Head of caudate nucleus (tissue), 42 donors: ENCODE data around the gene SLFN12L.
A peak's percentile ranks its signal among the peaks of the same experiment; 100 is the strongest.

Source experiments
- DNase-seq, 42 donors: peaks; one replicate each; pipeline versions ENCODE4 v3.0.0 to v3.0.0-alpha.2; 2020 to 2021; ENCODE audit warnings: mixed read lengths in 7 of 42
- intact Hi-C: fragments of 100-400 bp; cut with DNase I; formaldehyde crosslinking; loops from one replicate; pipeline ENCODE4 v1.15.0; 2022

The SLFN12L gene

DNA sequence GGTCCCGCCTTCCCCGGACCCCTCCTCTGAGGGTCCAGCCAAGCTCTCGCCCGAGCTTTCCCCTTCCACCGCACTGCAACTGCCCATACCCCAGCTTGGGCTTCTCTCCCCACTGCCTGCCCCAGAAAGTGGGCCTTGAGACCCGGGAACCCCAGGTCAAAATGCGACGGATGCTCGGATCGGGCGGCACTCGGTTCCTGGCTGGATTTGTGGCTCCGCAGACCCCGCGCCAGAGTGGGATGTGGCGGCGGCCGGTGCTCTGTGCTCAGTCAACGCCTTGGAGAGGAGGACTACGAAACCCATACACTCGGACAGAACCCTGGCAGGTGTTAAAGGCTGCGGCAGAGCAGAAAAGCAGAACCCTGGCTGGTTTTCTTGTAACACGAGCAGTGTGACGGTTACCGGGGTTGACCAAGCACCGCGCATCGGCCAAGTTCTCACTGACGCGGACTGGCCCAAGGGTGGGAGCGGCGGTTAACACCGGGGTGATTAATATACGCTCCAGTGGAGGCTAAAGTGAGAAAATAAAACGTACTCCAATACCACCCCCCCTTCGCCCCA, 88.0 kb downstream of the SLFN12L start:
- DNase-seq = no peak
- intact Hi-C loops = no loop called here

DNA sequence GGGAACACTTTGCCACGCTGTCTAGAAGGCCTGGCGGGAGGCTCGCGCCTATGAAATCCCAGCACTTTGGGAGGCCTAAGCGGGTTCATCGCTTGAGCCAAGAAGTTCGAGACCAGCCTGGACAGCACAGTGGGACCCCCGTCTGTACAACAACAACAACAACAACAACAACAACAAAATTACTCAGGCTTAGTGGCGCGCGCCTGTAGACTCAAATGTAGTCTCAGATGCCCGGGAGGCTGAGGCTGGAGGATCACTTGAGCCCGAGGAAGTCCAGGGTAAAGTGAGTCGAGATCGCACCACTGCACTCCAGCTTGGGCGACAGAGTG, 88.6 kb downstream of the SLFN12L start:
- intact Hi-C loops = no loop called here
- no peak for DNase-seq

DNA sequence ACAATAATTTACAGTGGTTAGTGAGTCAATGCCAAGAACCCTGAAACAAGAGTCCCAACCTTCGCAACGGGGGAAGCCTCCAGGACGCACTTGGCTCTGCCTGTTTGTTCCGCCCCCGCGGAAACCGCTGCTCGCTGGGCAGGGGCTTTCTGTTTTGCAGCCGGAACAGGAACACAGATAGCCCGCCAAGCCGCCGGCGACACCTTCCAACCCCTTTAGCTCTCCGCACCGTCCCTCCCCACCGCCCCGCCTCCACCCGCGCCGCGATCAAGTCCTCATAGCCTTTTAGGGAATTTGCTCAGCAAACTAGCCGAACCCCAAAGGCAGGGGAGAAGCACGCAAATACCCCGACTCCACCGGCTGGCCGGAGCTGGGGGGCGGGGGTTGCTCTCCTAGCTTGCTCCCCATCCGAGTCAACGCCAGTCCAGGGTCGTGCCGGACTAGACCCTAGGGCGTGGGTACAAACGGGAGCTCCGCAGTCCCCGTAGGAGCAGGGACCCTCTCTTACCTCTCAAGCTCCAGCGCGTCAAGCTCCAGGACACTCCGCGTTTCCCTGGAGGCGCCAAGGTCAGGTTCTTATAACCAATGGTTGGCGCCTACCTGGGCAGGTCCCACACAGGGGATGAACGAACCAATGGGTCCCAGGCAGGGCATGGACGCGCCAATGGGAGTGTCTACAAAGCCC, 89.1 kb downstream of the SLFN12L start, which contains the start of gene SLFN13:
Gene SLFN13, minus strand, starts transcription at position 553 of the 685 bp plus-strand sequence. CDS start 3,086 bp downstream, outside the sequence.
- intact Hi-C loops = no loop called here
- DNase-seq = peak in 25 of 42 donors; percentile 7 to 51 (median 24)

DNA sequence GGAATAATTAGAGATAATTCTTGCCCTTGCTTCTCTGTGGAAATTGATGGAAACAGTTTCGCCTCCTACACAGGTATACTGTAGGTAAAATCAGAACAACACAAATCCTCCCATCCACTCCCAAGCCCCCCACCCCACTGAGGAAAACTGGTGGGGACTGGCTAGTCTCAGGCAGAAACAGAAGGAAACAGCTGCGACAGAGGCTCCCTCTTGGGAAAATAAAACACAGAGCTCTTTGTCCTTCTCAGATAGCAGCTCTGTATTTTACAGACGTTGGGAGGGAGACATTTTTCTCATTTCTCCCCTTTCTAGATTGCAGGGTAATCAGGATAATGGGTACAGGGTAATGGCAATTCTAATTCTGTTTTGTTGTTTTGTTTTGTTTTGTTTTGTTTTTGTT, 90.0 kb downstream of the SLFN12L start:
- no peak for DNase-seq
- intact Hi-C loops = no loop called here

DNA sequence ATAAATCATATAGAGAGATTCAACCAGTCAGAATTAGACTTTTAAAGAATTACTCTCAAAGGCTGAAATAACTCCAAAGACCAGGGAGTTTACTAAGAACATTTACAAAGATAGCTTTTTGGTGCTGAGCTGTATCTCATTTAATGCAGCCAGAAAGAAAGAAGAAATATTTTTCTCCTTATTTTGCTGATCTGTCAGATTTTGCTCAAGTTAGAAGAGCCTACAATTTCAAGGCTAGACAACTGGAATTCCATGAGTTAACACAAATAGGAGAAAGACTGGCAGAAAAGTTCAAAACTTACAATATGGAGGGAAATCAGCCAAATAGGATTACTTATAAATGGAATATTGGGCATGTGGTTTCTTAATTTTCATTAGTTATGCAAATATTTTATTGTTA, 99.0 kb downstream of the SLFN12L start:
- intact Hi-C loops = no loop called here
- no peak for DNase-seq

DNA sequence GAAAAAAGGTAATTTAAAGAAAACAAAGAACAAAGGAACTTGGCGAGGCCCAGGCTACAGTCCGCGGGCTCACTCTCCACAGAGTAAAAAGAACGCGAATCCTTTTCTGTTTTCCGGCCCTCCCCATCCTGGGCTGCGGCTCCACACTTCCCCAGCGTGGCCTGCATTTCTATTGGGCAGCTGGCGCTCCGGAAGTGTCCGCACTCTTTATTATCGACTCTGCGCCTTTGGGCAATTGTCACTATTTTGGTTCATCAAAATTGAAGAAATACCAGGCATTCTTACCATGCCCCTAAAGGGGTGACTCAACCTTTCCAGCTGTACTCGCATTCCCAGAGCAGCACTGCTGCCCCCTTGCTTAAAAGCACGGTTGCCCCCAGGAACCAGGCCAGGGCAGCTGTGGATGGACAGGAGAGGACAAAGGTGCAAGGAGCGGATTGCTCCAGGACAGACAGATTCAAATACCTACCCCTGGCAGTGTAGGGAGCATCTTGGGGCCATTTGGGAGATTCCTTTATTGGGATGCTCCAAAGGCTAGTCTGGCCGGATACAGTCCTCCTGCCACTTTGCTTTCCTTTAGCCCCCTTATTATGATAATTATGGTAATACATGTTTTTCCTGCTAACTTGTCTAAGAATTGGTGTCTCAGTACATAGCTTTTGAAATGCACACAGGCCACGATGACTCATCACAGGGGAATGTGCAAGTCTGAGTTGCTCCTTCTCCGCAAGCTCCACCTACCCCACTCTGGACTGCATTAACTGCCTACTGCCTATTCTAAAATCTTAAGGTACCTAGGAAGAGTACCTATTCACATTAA, 104.2 kb downstream of the SLFN12L start:
- intact Hi-C loops = no loop called here

DNA sequence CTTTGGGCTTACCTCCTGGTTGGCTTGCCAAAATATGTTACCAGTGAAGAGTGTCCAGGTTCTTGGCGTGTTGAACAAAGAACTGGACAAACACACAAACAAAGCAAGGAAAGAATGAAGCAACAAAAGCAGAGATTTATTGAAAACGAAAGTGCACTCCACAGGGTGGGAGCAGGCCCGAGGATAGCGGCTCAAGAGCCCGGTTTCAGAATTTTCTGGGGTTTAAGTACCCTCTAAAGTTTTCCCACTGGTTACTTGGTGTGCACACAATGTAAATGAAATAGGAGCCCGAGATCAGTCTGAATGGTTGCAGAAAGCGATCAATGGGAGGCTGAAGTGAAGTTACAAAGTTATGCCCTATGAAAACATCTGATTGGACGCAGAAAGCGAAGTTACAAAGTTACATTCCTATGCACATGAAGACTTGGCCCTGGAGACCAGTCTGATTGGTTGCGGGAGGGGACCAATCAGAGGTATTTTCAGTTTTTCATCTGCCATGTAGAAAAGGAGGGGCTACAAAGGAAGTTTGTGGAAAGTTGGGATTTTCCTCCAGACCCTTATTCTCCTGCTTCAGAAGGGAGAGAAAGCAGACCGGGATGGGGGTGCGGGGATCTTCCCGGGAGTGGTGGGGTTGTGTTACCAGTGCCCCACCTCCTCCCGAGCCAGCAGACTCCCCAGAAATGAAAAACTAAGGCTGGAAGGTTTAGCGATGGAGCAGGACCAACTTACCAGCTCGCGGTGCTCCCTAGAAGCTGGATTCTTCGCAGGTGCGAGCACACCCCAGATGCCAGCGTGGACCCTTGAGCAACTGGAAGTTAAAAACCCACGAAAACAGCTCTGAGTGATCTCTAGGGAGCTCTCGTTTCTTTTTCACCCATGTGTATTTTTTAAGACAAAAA, 105.1 kb downstream of the SLFN12L start, which contains the start of gene SLFN12:
Gene SLFN12, minus strand, starts transcription at position 325 of the 899 bp plus-strand sequence. CDS start 9,472 bp downstream, outside the sequence.
- intact Hi-C loops = no loop called here
- DNase-seq = peak in 13 of 42 donors; percentile 12 to 52 (median 34)

More for the DNA sequence above, 104.2 kb downstream of the SLFN12L start:
- DNase-seq = peak in 19 of 42 donors; percentile 5 to 71 (median 32)

DNA sequence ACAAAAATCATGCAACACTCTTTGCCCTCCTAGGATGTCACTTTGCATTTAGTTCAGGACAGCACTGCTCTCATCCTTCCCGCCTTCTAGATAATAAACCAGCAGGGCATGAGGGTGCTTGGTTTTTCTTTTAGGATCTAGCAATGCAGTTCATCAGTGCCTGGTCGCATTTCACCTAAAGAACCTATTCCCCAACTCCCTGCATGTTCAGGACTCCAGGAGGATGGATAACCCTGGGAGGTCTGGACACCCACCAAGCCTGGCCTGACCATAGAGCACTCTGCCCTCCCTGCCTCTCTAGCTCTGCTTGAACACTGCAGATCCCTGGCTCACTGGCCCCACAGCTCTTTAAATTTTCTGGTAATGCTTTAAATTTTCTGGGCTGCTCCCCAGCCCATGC, 107.8 kb downstream of the SLFN12L start:
- DNase-seq = no peak
- intact Hi-C loops = no loop called here

DNA sequence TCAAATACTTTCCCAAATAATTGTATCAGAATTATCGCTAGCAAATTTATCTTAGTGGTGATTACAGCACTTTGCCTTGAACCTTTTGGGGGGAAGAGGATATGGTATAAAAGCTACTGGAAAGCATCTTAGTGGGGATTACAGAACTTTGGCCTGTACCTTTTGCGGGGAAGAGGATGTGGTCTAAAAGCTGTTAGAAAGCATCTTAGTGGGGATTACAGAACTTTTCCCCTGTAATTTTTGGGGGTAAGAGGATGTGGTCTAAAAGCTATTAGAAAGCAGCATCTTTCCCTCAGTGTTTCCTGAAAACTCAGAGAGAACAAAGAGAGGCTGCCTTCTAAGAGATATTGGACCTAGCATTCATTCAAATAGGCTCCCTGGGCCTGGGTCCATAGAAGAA, 109.2 kb downstream of the SLFN12L start:
- intact Hi-C loops = no loop called here
- DNase-seq = no peak

DNA sequence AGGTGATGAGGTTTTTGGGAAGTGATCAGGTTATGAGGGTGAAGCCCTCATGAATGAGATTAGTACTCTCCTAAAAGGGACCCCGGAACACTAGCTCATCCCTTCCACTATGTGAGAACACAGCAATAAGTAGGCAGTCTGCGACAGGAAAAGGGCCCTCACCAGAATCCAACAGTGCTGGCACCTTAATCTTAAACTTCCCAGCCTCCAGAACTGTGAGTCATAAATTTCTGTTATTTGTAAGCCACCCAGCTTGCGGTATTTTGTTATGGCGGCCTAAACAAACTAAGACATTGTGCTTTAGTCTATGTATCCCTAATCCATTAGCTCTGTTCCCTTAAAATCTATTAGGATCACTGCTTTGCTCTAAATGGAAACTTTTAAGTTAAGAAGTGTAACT, 113.7 kb downstream of the SLFN12L start:
- intact Hi-C loops = no loop called here
- no peak for DNase-seq
